Measurements from ENCODE around the gene OTC.
A peak's percentile ranks its signal among the peaks of the same experiment; 100 is the strongest.

Gene OTC

DNA sequence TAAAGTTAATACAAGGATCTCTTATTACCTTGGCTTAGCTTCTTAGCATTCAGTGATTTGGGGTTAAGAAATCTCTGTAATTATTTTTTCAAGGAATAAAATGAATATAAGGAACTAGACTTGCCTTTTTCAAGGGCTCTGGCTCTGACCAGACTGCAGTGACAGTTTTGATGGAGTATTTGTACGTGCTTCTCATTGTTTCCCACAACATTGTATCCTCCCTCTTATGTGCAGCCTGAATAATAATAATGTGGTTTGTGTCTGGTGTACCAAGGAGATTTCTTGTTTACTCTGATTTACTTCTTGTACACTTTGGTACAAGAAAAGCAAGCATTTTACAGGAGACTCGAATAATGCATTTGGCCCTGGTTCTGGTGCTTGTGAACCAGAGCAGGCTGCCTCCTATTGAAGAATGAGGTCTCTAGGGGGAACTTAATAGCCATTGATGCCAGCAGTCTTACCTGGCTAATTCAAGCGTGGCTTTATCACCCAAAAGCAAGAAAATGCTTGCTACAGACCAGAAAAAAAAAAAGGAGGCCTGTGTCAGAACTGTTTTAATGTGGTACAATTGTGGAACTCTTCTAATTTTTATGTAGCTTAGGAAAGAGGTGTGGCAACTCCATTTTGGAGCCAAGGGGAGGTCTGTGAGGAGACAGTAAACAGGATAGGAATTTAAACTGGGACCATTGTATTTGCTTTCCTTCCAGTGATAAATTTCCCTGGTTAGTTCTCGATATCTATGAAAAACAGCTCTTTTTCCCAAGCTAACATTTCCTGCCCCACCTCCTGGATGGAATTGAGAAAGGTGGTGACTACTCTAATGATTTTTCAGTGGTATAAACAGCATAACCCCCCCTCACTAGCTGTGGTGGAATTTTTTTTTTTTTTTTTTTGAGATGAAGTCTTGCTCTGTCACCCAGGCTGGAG is 5.6 kb downstream of the OTC start:
- no peak for DNase-seq

DNA sequence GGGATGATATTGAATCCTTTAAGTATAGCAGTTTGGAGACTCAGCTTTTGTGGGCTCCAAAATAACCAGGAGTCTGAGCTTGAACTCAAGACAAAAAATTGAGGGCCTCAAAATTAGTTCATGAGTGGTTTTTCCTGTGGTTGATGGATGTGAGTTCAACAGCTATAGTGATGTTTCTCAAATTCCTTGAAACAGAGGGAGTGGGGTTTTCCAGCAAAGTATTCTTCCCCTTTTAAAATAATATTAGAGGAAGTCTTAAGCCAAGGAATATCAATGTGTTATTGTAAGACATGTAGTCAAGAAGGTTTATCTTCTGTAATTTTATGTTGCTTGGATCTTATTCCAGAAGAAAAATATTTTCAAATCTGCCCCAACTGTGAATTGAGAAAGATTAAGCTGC is 10.6 kb downstream of the OTC start:
- no peak for DNase-seq

DNA sequence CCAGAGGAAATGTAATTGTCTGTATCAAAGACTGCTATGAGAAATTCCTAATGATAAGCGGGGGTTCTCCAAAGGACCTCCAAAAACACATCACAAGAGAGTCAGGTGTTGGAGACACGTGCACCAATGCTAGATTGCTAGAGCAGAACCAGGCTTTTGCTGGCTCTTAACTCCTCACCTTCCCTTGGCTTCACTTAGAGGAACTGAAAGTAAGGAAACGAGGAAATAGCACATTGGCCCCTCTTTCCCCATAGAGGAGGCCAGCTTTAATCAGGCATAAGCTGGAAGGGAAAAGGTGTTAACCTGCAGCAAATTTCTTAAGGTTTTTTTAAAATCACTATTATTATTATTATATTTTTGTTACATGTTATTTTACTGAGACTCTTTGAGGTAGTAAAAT is 13.6 kb downstream of the OTC start:
- no peak for DNase-seq

GRCh38 chrX:38368774-38369173 is 16.4 kb downstream of the OTC start:
- no peak for DNase-seq

DNA sequence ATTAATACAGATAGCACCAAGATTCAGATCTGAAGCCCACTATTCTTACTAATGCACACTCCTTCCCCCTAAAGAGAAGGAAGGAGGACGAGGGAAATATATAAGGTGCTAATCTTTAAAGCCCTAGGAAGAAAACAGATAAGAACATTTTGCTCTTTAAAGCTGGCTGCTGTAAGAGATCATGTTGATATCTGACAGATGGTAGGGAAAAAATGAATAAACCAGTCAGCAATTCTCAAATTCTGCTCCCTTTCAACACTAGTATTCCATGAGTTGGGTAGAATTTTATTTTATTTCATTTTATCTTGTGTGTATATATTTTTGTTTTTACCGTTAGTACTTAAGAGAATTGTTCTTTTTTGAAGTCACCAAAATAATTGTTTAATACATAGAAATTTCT is 19.2 kb downstream of the OTC start:
- DNase-seq: no peak

GRCh38 chrX:38374431-38374830 is 22.0 kb downstream of the OTC start:
- DNase-seq: no peak

DNA sequence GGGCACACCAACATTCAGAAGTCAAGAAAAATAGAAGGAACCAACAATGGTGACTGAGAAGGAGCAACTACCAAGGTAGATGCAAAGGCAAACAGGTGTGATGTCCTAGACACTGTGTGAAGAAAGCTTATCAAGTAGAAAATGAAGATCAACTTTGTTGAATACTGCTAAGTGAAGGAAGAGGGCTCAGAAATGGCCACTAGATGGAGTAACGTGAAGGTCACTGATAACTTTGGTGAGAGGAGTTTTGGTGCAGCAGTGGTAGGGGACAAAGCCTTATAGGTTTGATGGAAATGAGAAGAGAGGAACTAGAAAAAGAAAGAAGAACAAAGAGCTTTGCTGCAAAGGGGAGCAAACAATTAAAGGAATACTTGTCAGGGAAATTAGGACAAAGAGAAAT is 23.5 kb downstream of the OTC start:
- no peak for DNase-seq

- DNase-seq: no peak
These were observed 24.3 kb downstream of the OTC start for GRCh38 chrX:38376747-38377146.

- no peak for DNase-seq
These were observed 26.7 kb downstream of the OTC start for GRCh38 chrX:38379088-38379487.

- DNase-seq: no peak
These were observed 30.3 kb downstream of the OTC start for GRCh38 chrX:38382663-38383062.

DNA sequence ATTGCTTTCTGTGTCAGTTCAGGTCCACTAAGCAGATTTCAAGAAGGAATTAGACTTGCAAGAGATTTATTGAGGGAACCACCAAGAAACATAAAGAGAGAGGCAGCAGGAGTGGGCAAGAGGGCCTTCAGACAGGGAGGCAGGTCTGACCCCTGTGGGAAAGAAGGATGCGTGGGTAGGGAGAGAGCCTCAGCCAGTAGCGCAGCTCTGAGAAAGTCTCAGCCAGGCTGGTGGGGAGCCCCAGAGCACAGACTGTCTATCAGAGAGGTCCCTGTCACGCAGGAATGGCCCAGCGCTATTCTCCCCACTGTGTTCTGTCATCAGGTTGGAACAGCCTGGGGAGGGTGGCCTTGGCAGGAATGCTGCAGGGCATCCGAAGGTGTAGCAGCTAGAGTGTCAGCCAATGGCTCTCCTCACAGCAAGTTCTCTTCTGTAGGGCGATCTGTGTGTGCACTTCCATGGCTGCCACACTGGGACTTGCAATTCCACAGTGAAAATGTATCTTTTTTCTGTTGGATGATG is 48.0 kb downstream of the OTC start:
- DNase-seq: no peak

- DNase-seq: no peak
These were observed 49.7 kb downstream of the OTC start for GRCh38 chrX:38402118-38402517.

GRCh38 chrX:38403834-38404233 is 51.4 kb downstream of the OTC start:
- DNase-seq: no peak

- no peak for DNase-seq
These were observed 54.7 kb downstream of the OTC start for GRCh38 chrX:38407126-38407525.

GRCh38 chrX:38409289-38409688 is 56.9 kb downstream of the OTC start:
- no peak for DNase-seq

DNA sequence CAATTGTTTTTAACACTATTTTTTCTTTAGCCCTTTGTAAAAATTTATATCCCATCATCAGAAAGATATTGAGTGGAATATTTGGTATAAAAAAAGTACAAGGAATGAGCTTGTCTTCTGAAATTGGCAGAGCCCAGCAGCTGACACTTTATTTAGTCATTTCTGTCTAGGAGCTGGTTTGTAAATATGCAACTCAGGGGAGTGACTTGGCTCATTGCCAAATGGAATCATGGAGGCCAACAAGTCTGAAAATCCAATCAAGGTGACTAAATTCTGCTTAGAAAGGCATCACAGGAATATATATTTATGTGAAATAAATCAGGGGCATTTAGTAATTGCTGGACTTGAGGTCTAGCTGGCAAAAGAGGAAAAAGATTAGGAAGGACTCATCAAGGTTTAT is 74.4 kb downstream of the OTC start:
- DNase-seq: peak; percentile 1

GRCh38 chrX:38431525-38431924 is 79.1 kb downstream of the OTC start:
- DNase-seq: no peak

DNA sequence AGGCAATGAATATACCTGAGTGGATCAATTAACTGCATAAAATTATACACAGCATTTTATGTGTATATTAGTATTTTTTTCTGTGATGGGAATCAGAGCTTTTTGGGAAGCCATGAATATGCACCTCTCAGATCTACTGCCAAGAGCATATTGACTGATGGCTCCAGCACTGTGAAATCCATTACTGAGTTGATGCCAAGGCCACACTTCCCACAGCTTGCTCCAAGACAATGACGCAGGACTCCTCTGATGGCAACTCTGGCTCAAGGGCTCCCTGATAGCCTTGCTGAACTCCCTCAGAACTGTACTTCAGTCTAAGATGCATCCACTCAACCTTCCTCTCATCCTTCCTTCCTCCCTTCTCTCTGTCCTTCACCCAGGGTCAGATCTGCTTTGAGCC is 82.7 kb downstream of the OTC start:
- DNase-seq: no peak

GRCh38 chrX:38437093-38437492 is 84.7 kb downstream of the OTC start:
- no peak for DNase-seq

GRCh38 chrX:38438321-38438720 is 85.9 kb downstream of the OTC start:
- no peak for DNase-seq

DNA sequence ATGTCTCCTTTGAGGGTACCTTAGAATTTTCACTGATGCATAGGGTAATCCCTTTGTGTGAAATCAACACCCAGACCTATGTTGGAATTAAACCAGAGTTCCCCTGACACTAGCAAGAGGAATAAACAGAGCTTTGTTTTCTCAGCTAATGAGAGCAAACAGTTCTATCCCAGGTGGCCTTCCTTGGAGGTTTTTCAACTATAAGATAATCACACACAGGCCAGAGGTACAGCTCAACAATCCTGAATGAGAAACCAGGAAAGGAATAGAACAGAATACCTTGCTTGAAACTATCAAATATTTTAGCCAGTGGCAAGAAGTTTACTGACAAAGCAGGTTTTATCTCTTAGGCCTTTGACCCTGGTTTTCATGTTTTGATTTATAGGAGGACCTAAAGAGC is 100.2 kb downstream of the OTC start:
- DNase-seq: no peak

DNA sequence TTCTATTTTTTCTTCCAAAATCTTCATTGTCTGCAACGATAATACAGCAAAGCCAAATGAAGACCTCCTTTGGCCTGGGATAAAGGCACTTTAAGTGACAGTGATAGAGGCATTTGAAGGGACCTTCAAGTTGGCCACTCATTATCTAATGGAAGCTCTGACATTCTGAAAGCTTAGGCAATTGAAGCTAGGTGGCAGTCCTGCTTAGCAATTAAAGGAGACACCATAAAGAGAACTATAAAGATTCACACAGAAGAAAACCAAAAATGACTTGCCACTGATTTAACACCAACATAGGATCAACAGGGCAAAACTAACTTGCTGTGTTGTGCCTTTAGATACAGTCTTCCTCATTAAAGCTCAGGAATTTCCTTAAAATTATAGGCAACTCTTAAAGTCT is 105.7 kb downstream of the OTC start:
- no peak for DNase-seq

DNA sequence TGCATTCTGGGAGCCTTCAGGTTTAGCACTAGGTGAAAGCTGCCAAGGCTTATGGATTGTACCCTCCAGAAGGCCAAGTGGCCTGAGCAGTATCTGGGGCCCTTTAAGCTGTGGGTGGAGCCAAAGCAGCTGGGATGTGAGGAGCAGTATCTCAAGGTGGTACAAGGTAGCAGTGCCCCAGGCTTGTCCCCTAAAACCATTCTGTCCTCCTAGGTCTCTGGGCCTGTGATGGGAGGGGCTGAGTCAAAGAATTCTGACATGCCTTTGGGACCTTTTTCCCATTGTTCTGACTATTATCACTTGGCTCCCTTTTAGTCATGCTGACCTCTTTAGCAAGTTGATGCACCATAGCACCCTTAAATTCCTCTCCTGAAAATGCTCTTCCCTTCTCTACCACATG is 109.9 kb downstream of the OTC start:
- DNase-seq: no peak

DNA sequence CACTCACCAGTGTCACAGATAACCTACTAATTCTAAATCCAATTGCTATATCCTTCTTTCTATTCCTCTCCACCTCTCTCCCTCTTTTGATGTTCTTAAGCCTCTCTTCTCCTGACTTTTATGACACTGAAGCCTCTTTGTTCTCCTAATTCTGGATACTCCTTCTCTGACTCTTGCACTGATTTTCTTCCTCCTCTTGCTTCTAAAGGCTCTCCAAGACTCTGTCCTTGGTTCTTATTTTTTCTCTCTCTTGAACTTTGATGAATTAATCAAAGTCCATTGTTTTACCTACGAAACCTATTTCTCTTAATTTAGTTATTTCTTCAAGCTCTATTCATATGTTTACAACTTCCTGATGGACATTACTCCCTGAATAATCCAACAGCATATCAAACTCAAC is 113.3 kb downstream of the OTC start:
- DNase-seq: no peak

Data from fibroblast of skin of right biceps (primary cell).